ENCODE results near the gene CRYBG2.
"Not testable (repeated sequence)": the region's sequence is repeated elsewhere in the genome, so short reads cannot be mapped to it uniquely, and the experiment has no call there.

CRYBG2 gene

DNA sequence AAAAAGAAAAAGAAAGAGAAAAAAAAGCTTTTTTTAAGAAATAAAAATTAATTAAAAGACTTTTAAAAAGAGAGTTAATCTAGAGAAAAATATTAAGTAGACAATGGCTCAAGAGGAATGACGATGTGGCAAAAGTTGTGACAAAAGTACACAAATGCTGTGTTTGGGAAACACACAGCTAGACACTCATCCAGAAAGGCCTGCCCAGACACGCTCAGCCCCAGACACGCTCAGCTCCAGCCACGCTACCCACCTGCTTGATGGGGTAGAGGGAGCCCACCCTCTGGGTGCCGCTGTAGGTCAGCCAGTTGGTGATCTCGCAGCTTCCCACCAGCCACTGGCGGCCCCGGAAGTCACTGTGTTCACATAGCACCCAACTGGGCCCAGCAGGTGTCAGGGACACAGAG is 26.0 kb downstream of the CRYBG2 start:
- H3K36me3 Mint-ChIP-seq (ENCODE audit: low read depth), result peaks cover 12% of the 10 kb centered on the region
- H3K27ac Mint-ChIP-seq, result no peak overlapping the region
- H3K27me3 Mint-ChIP-seq (ENCODE audit: low read depth), result peaks cover 9% of the 10 kb centered on the region
- H3K4me3 Mint-ChIP-seq, result no peak overlapping the region
- peaks cover 3% of the 10 kb centered on the region for H3K4me1 Mint-ChIP-seq (ENCODE audit: low read depth)
- no peaks in the 10 kb centered on the region for H3K9me3 Mint-ChIP-seq

DNA sequence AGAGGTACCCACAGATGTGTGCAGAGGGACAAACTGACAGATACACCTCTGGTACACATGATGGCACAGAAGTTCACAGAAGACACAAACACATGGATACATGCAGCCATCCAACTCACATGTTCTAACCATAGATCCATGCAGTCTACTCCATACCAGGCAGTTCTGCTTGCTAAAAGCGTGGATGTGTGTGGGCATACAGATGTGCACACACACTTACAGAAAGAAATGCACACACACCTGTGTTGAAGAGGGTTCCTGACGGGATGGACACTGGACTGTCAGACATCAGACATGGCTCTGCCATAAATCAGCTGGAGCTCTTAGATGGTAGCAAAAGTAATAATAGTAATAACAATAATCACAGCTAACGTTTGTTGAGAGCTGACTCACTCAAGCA is 29.4 kb downstream of the CRYBG2 start:
- peaks cover 19% of the 10 kb centered on the region for H3K4me1 Mint-ChIP-seq (ENCODE audit: low read depth)
- H3K9me3 Mint-ChIP-seq, result no peaks in the 10 kb centered on the region
- H3K27me3 Mint-ChIP-seq (ENCODE audit: low read depth), result no peaks in the 10 kb centered on the region
- no peak overlapping the region for H3K4me3 Mint-ChIP-seq
- H3K36me3 Mint-ChIP-seq (ENCODE audit: low read depth), result peaks cover 34% of the 10 kb centered on the region
- H3K27ac Mint-ChIP-seq, result no peak overlapping the region

DNA sequence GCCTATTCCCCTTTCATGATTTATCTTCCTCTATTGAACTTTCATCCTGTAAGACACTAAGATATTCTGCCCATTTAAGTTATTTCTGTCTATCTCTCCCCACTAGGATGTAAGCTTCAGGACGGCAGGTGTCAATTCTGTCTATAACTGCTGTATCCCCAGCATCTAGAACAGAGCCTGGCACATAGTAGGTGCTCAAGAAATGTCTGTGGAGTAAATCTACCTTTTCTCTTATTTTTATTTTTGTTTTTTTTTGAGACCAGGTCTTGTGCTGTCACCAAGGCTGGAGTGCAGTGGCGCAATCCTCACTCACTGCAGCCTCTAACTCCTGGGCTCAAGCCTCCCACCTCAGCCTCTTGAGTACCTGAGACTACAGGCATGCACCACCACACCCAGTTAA is 30.5 kb downstream of the CRYBG2 start:
- Mint-ChIP-seq H3K4me3 (no peak overlapping the region), H3K4me1 (ENCODE audit: low read depth) (peaks cover 19% of the 10 kb centered on the region), H3K9me3 (no peaks in the 10 kb centered on the region), H3K27me3 (ENCODE audit: low read depth) (no peaks in the 10 kb centered on the region), H3K27ac (no peak overlapping the region), H3K36me3 (ENCODE audit: low read depth) (peaks cover 44% of the 10 kb centered on the region)

- Mint-ChIP-seq H3K27me3 (ENCODE audit: low read depth) (no peaks in the 10 kb centered on the region), H3K27ac (no peak overlapping the region), H3K4me3 (no peak overlapping the region), H3K9me3 (no peaks in the 10 kb centered on the region), H3K36me3 (ENCODE audit: low read depth) (peaks cover 52% of the 10 kb centered on the region), H3K4me1 (ENCODE audit: low read depth) (peaks cover 28% of the 10 kb centered on the region)
Observed at GRCh38 chr1:26322042-26322331, 31.9 kb downstream of the CRYBG2 start.

GRCh38 chr1:26321315-26322041 is 32.5 kb downstream of the CRYBG2 start:
- Mint-ChIP-seq H3K27ac (peak overlapping the region; percentile 96), H3K9me3 (no peaks in the 10 kb centered on the region), H3K36me3 (ENCODE audit: low read depth) (peaks cover 52% of the 10 kb centered on the region), H3K4me3 (peak overlapping the region; percentile 96), H3K27me3 (ENCODE audit: low read depth) (no peaks in the 10 kb centered on the region), H3K4me1 (ENCODE audit: low read depth) (peaks cover 31% of the 10 kb centered on the region)

GRCh38 chr1:26320896-26321295 is 33.0 kb downstream of the CRYBG2 start:
- no peaks in the 10 kb centered on the region for H3K27me3 Mint-ChIP-seq (ENCODE audit: low read depth)
- H3K4me3 Mint-ChIP-seq, result peak overlapping the region; percentile 96
- peaks cover 34% of the 10 kb centered on the region for H3K4me1 Mint-ChIP-seq (ENCODE audit: low read depth)
- H3K36me3 Mint-ChIP-seq (ENCODE audit: low read depth), result peaks cover 52% of the 10 kb centered on the region
- no peaks in the 10 kb centered on the region for H3K9me3 Mint-ChIP-seq
- H3K27ac Mint-ChIP-seq, result peak overlapping the region; percentile 96

GRCh38 chr1:26318338-26319064 is 35.4 kb downstream of the CRYBG2 start:
- Mint-ChIP-seq H3K4me3 (peak overlapping the region; percentile 96), H3K36me3 (ENCODE audit: low read depth) (peaks cover 45% of the 10 kb centered on the region), H3K4me1 (ENCODE audit: low read depth) (peaks cover 53% of the 10 kb centered on the region)

DNA sequence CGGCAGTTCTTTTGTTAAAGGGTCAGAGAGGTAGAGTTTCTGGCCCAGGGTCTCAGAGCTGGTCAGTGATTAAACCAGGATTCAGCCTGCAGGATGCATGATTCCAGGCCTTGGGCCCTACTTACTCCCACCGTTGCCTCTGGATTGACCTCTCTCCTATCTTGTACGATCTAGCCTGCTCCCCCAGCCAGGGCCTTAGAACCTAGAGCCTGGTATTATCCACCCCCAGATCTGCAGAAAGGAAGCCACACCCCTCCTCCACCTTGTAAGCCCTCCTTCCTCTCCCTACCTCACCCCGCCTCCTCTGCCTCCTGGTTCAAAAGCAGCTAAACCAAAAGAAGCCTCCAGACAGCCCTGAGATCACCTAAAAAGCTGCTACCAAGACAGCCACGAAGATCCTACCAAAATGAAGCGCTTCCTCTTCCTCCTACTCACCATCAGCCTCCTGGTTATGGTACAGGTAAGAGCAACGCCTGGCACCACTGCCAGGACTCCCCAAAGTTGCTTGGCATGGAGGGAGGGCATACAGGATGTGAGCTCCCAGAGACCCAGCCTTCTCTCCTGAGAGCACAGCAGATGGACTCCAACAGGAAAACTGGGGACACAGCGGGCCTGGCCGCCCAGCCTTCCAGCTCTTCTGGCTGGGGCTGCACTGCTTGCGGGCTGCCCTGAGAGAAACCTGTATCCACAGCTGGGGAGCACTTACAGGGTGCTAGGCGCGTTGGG is 36.2 kb downstream of the CRYBG2 start, which contains the start of gene CD52:
Gene CD52, plus strand, starts transcription at position 347 of the 726 bp plus-strand sequence. Its CDS starts 60 bp downstream, at position 407.
- peaks cover 38% of the 10 kb centered on the region for H3K36me3 Mint-ChIP-seq (ENCODE audit: low read depth)
- H3K4me3 Mint-ChIP-seq, result peak within 1 kb of the TSS; percentile 96
- peak within 1 kb of the TSS; percentile 84 for H3K27ac Mint-ChIP-seq
- no peaks in the 10 kb centered on the region for H3K9me3 Mint-ChIP-seq
- H3K27me3 Mint-ChIP-seq (ENCODE audit: low read depth), result no peaks in the 10 kb centered on the region
- H3K4me1 Mint-ChIP-seq (ENCODE audit: low read depth), result peaks cover 53% of the 10 kb centered on the region

More at GRCh38 chr1:26318338-26319064, 35.4 kb downstream of the CRYBG2 start:
- no peaks in the 10 kb centered on the region for H3K27me3 Mint-ChIP-seq (ENCODE audit: low read depth)
- peak overlapping the region; percentile 84 for H3K27ac Mint-ChIP-seq
- H3K9me3 Mint-ChIP-seq, result no peaks in the 10 kb centered on the region

- Mint-ChIP-seq H3K27me3 (ENCODE audit: low read depth) (no peaks in the 10 kb centered on the region), H3K9me3 (no peaks in the 10 kb centered on the region), H3K4me1 (ENCODE audit: low read depth) (peaks cover 49% of the 10 kb centered on the region), H3K4me3 (peak overlapping the region; percentile 96), H3K36me3 (ENCODE audit: low read depth) (peaks cover 33% of the 10 kb centered on the region), H3K27ac (peak overlapping the region; percentile 84)
Observed at GRCh38 chr1:26317146-26317545, 36.8 kb downstream of the CRYBG2 start.

- H3K9me3 Mint-ChIP-seq, result no peaks in the 10 kb centered on the region
- peak overlapping the region; percentile 80 for H3K27ac Mint-ChIP-seq
- H3K27me3 Mint-ChIP-seq (ENCODE audit: low read depth), result no peaks in the 10 kb centered on the region
- peaks cover 27% of the 10 kb centered on the region for H3K36me3 Mint-ChIP-seq (ENCODE audit: low read depth)
- H3K4me1 Mint-ChIP-seq (ENCODE audit: low read depth), result peaks cover 48% of the 10 kb centered on the region
- H3K4me3 Mint-ChIP-seq, result peak overlapping the region; percentile 59
Observed at GRCh38 chr1:26315874-26316850, 37.8 kb downstream of the CRYBG2 start.

- peaks cover 17% of the 10 kb centered on the region for H3K36me3 Mint-ChIP-seq (ENCODE audit: low read depth)
- H3K27ac Mint-ChIP-seq, result peak overlapping the region; percentile 46
- H3K27me3 Mint-ChIP-seq (ENCODE audit: low read depth), result no peaks in the 10 kb centered on the region
- peak overlapping the region; percentile 21 for H3K4me3 Mint-ChIP-seq
- peaks cover 42% of the 10 kb centered on the region for H3K4me1 Mint-ChIP-seq (ENCODE audit: low read depth)
- H3K9me3 Mint-ChIP-seq, result no peaks in the 10 kb centered on the region
Observed at GRCh38 chr1:26314501-26314900, 39.4 kb downstream of the CRYBG2 start.

GRCh38 chr1:26307966-26308899 is 45.7 kb downstream of the CRYBG2 start:
- H3K4me1 Mint-ChIP-seq (ENCODE audit: low read depth), result peaks cover 40% of the 10 kb centered on the region
- H3K4me3 Mint-ChIP-seq, result peak overlapping the region; percentile 80
- H3K27ac Mint-ChIP-seq, result peak overlapping the region; percentile 87
- not testable (repeated sequence) for H3K9me3 Mint-ChIP-seq; H3K36me3 Mint-ChIP-seq (ENCODE audit: low read depth); H3K27me3 Mint-ChIP-seq (ENCODE audit: low read depth)

DNA sequence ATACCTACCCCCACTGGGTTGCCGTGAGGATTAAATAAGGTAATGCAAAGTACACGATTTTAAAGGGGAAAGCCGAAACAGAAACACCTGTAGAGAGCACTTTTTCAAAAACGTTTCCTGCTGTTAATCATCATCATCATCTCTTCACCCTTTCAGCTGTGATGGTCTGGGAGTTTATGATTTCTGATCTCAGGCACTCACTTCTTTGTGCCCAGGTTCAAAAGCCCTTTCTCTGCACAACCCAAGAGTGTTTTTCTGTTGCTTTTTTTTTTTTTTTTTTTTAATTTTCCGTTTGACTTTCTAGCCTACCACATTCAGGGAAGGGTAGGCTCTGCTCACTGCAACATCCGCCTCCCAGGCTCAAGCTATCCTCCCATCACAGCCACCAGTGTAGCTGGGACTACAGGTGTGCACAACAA is 46.6 kb downstream of the CRYBG2 start:
- H3K9me3 Mint-ChIP-seq, result no peaks in the 10 kb centered on the region
- peak overlapping the region; percentile 87 for H3K27ac Mint-ChIP-seq
- H3K4me3 Mint-ChIP-seq, result peak overlapping the region; percentile 97
- H3K36me3 Mint-ChIP-seq (ENCODE audit: low read depth), result no peaks in the 10 kb centered on the region
- H3K4me1 Mint-ChIP-seq (ENCODE audit: low read depth), result peaks cover 40% of the 10 kb centered on the region
- no peaks in the 10 kb centered on the region for H3K27me3 Mint-ChIP-seq (ENCODE audit: low read depth)
